Uterus (tissue), 2 donors: ENCODE measurements around the gene NCAPG2.

Source experiments
- CTCF ChIP-seq, 4 experiments: fragments of 200-600 bp in 2 of 4; fragments of 450-650 bp in 2 of 4; sonication (generic) in 2 of 4; IDR thresholded peaks; one replicate each; pipeline ENCODE4 v1.5.1; 2016 to 2019; ENCODE audit warnings: antibody characterized with exemption in 4 of 4, mild to moderate bottlenecking in 2 of 4, moderate library complexity in 1 of 4
- POLR2A ChIP-seq, 2 donors: fragments of 450-650 bp; IDR thresholded peaks; one replicate each; pipeline ENCODE4 v1.6.1; 2016; ENCODE audit warnings: antibody characterized with exemption in 2 of 2, mild to moderate bottlenecking in 1 of 2, moderate library complexity in 1 of 2

DNA sequence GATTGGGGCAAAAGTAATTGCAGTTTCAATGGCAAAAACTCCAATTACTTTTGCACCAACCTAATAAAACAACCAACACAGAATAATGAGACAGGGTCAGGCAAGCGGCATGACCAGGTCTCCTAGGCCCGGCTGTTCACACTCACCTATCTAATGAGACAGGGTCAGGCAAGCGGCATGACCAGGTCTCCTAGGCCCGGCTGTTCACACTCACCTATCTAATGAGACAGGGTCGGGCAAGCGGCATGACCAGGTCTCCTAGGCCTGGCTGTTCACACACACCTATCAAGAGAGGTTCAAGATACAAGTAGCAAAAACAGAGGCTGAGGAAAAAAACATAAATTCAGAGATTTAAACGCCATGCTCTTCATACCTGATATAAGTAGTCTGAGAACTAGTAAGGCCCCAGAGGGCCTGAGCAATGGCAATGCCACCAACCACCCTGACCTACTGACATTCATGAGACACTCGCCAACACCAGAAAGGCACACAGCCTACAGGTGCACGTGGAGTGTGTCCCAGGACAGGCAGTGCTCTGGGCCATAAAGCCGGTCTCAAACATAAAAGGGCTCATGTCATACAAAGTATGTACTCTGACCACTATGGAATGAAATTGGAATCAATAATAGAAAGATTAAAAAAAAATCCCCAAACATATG is 40.6 kb upstream of the NCAPG2 start:
- TF ChIP-seq CTCF (IDR thresholded peaks at IDR 0.05) (no peak), POLR2A (IDR thresholded peaks at IDR 0.05) (no peak)
